Thoracic aorta (tissue), 2 donors: Measurements from ENCODE around the gene C3. TPM values are rescaled to one million over a fixed set of nuclear protein-coding genes. Genes with fewer than 3 reads are reported as not detected.

Experiments
- ATAC-seq: fragments of 150-250 bp; one replicate; pipeline ENCODE4 v1.8.0; 2017; ENCODE audit warnings: low read depth; ENCODE audit not compliant: insufficient number of reproducible peaks, low FRiP score
- DNase-seq: peaks from one replicate; pipeline ENCODE4 v3.0.0-alpha.2; 2020; ENCODE audit warnings: low spot score
- H3K27ac ChIP-seq, 2 donors: fragments of 200-600 bp; sonication (generic); 1 replicate in 1 of 2; 2 replicates in 1 of 2; pipeline ENCODE4 v1.5.1; 2016; ENCODE audit warnings: mild to moderate bottlenecking in 2 of 2, moderate library complexity in 2 of 2
- H3K27me3 ChIP-seq: fragments of 200-600 bp; sonication (generic); replicated peaks from 2 replicates; pipeline ENCODE4 v1.6.0; 2016; ENCODE audit warnings: mild to moderate bottlenecking; ENCODE audit not compliant: insufficient read depth
- H3K36me3 ChIP-seq: fragments of 200-600 bp; sonication (generic); one replicate; pipeline ENCODE4 v1.5.1; 2016
- H3K4me1 ChIP-seq, 2 donors: fragments of 200-600 bp; sonication (generic); 1 replicate in 1 of 2; 2 replicates in 1 of 2; pipeline versions ENCODE4 v1.5.1 to v1.6.0; 2016; ENCODE audit warnings: low read depth in 2 of 2, mild to moderate bottlenecking in 1 of 2; ENCODE audit not compliant: control insufficient read depth in 1 of 2
- H3K4me3 ChIP-seq: fragments of 200-600 bp; sonication (generic); 2 replicates; pipeline ENCODE4 v1.5.1; 2016; ENCODE audit warnings: mild to moderate bottlenecking
- H3K9me3 ChIP-seq: fragments of 200-600 bp; sonication (generic); 2 replicates; pipeline ENCODE4 v1.5.1; 2016
- total RNA-seq, 2 donors: library from RNA; depleted of rRNA; stranded (reverse); fragments of >200 nt; gene quantifications; one replicate each; pipeline versions ENCODE4 v1.1.0 to v1.2.3, GENCODE V29; 2016
- TF ChIP-seq, protein P1 (sequence below): fragments of 200-600 bp; sonication (generic); IDR thresholded peaks from one replicate; pipeline ENCODE4 v1.5.1; 2019; ENCODE audit warnings: antibody characterized with exemption

C3 gene
- total RNA-seq, 2 donors from 2014 or later: 277 to 754 TPM

DNA sequence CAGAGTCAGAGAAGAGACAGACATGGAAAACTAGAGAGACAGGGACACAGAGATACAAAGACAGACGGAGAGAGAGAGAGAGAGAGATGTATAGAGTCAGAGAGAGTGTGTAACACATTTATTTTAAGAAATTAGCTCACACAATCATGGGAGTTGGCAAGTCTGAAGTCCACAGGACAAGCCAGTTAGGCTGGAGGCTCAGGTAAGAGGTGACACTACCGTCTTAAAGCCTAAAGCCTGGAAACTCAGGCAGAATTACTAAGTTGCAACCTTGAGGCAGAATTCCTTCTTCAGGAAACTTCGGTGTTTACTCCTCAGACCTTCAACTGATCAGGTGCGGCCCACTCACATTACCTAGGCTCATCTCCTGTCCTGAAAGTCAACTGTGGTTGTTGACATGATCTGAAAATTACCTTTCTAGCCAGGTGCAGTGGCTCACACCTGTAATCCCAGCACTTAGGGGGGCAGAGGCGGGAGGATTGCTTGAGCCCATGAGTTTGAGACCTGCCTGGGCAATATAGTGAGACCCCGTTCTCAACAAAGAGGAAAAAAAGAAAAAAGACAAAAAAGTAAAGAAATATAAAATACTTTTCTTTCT is 47.7 kb downstream of the C3 start:
- TF ChIP-seq, protein P1, sequence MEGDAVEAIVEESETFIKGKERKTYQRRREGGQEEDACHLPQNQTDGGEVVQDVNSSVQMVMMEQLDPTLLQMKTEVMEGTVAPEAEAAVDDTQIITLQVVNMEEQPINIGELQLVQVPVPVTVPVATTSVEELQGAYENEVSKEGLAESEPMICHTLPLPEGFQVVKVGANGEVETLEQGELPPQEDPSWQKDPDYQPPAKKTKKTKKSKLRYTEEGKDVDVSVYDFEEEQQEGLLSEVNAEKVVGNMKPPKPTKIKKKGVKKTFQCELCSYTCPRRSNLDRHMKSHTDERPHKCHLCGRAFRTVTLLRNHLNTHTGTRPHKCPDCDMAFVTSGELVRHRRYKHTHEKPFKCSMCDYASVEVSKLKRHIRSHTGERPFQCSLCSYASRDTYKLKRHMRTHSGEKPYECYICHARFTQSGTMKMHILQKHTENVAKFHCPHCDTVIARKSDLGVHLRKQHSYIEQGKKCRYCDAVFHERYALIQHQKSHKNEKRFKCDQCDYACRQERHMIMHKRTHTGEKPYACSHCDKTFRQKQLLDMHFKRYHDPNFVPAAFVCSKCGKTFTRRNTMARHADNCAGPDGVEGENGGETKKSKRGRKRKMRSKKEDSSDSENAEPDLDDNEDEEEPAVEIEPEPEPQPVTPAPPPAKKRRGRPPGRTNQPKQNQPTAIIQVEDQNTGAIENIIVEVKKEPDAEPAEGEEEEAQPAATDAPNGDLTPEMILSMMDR: no peak
- no peak for ATAC-seq
- no peak overlapping the region for H3K27ac ChIP-seq
- H3K36me3 ChIP-seq: no peaks in the 10 kb centered on the region
- no peak overlapping the region for H3K4me3 ChIP-seq
- DNase-seq: no peak
- no peaks in the 10 kb centered on the region for H3K27me3 ChIP-seq
- H3K9me3 ChIP-seq: no peaks in the 10 kb centered on the region
- no peaks in the 10 kb centered on the region for H3K4me1 ChIP-seq

DNA sequence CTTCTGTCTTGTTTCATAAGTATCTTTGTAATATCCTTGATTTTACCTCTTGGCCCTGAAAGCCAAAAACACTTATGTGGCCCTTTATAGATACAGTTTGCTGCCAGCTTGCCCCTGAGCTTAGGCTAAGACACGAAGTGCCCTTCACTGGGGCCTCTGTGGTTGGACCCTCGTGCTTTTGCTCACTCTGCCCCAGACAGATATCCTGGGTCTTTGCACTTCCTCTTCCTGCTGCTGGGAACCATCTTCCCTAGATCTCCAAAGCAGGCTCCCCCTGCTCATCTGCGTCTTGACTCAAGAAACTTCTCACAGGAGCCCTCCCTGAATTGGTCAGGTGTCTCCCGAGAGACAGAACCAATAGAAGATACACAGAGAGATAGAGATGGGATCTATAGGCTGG is 48.5 kb downstream of the C3 start:
- no peaks in the 10 kb centered on the region for H3K9me3 ChIP-seq
- no peaks in the 10 kb centered on the region for H3K27me3 ChIP-seq
- no peak for ATAC-seq
- H3K4me3 ChIP-seq: no peak overlapping the region
- no peak for DNase-seq
- H3K36me3 ChIP-seq: no peaks in the 10 kb centered on the region
- no peaks in the 10 kb centered on the region for H3K4me1 ChIP-seq
- no peak overlapping the region for H3K27ac ChIP-seq
- TF ChIP-seq, protein P1: no peak

DNA sequence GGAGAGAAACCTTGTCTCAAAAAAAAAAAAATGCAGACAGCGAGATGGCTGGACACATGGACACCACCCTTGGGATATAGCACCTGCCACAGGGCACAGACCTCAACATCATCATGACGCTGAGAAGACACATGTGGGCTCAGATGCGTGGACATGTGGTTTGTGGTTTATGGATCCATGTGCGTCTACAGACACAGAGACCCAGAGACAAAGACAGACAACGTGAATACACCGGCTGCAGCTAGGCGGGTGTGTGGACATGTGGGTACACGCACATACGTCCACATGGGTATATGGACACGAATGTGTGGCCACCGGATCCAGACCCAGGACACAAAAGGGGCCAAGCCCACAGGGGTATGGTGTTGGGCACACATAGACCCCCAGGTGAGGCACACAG is 51.8 kb downstream of the C3 start:
- H3K9me3 ChIP-seq: no peaks in the 10 kb centered on the region
- TF ChIP-seq, protein P1: no peak
- no peak overlapping the region for H3K27ac ChIP-seq
- H3K27me3 ChIP-seq: no peaks in the 10 kb centered on the region
- DNase-seq (no peak), ATAC-seq (no peak)
- H3K36me3 ChIP-seq: no peaks in the 10 kb centered on the region
- H3K4me1 ChIP-seq: no peaks in the 10 kb centered on the region
- peak overlapping the region; percentile 27 for H3K4me3 ChIP-seq

DNA sequence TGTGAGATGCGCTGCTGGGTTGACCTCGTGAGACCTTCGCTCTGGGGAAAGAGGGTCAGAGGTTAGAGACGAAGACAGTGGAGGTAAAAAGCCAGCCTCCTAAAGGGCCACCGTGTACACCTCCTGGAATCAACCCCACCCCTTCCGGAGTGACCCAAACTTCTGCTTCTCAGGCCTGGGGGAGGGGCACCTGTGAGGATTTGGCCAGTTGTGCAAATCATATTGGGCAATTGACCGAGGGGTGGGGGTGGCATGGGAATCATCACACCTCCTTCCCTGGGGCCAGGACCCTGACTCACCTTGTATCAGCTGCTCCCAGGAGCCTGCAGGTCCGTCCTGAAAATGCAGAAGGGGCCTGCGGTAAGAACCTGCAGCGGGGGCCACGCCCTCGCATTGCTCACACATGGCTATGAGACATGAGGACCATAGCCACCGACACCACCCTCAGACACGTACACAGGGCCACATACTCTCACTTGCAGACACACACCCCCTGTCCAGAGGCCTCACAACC is 53.3 kb downstream of the C3 start:
- DNase-seq (no peak), ATAC-seq (no peak)
- TF ChIP-seq, protein P1: no peak
- Histone ChIP-seq H3K27me3 (no peaks in the 10 kb centered on the region), H3K4me3 (no peak overlapping the region), H3K36me3 (no peaks in the 10 kb centered on the region), H3K4me1 (no peaks in the 10 kb centered on the region), H3K9me3 (no peaks in the 10 kb centered on the region), H3K27ac (no peak overlapping the region)

DNA sequence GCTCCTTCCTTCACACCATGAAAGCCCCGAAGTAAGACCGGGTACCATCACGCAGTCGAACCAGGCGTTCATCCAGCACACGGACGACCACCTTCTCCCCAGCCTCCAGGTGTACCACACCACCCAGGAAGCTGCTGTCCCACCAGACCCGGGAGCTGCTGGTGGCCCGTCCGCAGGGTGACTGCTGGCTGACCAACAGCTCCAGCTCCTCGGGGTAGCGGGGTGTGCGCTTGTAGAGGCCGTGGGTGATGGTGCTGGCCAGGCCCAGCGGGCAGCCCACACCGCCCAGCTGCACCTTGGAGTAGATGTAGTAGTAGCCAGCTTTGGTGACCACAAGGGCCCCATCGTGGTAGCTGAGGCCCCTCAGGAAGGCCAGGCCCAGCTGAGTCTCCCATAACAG is 55.5 kb downstream of the C3 start:
- no peaks in the 10 kb centered on the region for H3K27me3 ChIP-seq
- ATAC-seq: no peak
- TF ChIP-seq, protein P1: no peak

More for the DNA sequence above, 55.5 kb downstream of the C3 start:
- Histone ChIP-seq H3K4me3 (no peak overlapping the region), H3K4me1 (no peaks in the 10 kb centered on the region), H3K36me3 (no peaks in the 10 kb centered on the region), H3K27ac (no peak overlapping the region), H3K9me3 (no peaks in the 10 kb centered on the region)
- DNase-seq: no peak
